ENCODE results near the gene KIF15.

Gene KIF15

DNA sequence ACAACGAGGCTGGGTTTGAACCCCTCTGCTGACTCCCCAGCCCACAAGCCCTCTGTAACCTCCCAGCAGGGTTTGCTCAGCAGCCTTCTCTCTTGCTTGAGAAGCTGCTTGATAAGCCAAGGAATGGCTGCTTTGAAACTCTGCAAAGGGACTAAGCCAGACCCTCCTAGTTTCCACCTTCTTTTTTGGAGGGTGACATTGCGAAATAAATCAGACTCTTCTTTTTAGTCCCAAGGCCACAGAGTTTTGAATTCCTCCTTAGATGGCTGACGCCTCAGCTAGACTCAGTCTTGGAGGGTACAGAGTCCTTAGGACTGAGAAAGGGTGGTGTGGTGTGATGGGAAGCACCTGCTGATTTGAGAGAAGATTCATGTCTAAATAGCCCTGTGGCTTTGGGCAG, 114.0 kb downstream of the KIF15 start:
- DNase-seq (ENCODE audit: low read depth in 2 of 2) = no peak

GRCh38 chr3:44877333-44877732, 115.7 kb downstream of the KIF15 start:
- DNase-seq (ENCODE audit: low read depth in 2 of 2) = no peak

DNA sequence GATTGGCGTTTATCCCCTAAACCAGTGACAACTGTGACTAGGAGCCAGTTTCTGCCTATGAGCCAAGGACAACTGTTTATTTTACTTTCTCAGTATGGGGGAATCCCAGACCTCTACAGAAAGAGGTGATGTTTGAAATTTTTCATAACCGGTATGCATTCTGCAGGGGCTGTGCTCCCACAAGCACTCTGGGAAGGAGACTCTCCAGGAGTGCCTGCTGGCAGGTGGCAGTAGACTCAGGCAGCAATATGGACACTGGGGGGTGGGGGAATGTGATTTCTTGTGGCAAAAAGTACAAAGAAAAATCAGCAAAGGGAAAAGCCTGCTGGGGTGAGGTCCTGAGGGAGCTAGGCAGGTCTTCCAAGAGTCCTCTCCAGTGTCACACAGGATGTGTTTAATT, 118.7 kb downstream of the KIF15 start:
- DNase-seq (ENCODE audit: low read depth in 2 of 2) = no peak

- no peak for DNase-seq (ENCODE audit: low read depth in 2 of 2)
These were observed 121.8 kb downstream of the KIF15 start for GRCh38 chr3:44883213-44883955.

GRCh38 chr3:44883999-44884431, 122.4 kb downstream of the KIF15 start:
- DNase-seq (ENCODE audit: low read depth in 2 of 2) = no peak

DNA sequence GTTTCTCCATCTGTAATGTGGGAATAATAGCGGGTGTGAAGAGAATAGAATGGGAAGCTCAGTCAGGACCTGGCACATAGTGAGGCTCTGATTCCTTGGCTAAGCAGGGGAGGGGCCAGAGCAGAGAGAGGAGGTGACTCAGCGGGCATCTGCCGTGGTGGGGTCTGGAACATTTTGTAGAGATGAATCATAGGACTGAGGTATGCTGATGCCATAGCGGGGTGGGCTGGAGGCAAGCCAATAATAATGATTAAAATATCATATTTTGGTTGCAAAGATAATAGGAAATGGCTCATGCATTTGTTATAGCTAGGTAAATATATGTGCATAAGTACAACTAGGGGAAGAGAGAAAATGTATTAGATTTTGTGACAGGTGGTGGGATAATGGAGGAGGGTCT, 124.0 kb downstream of the KIF15 start:
- DNase-seq (ENCODE audit: low read depth in 2 of 2) = no peak

DNA sequence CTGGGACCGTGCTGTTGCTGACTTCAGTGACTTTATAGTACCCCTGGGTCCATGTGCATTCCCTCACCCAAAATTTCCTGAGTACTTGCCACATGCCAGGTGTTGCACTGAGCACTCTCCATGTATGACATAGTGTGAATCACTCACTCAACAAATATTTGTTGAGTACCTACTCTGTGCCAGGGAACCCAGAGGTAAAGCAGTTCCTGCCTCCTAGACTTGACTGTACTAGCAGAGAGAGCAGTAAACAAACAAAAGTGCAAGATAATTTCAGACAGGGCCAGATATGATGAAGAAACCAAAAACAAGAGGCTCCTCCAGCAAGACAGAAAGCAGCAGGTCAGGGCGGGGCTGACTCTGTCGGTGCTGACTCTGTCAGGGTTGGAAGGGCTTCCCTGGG, 125.0 kb downstream of the KIF15 start:
- no peak for DNase-seq (ENCODE audit: low read depth in 2 of 2)

DNA sequence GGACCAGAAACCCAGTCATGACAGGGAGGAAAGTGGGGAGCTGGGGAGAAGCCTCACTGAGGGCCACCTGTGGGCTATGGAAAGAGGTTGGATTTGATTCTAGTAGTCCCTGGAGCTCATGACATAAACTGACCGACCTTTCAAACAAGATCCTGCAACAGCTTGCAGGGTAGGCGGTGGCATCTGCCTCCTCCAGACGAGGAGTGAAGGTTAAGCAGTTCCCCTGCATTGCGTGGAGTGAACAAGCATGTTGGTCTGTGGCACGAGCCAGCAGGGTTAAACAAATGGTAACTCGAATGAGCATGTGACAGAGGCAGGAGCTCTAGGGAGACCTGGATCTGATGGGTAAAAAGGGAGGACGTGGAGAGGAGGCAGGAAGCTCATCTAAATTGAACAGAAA, 125.5 kb downstream of the KIF15 start:
- no peak for DNase-seq (ENCODE audit: low read depth in 2 of 2)

DNA sequence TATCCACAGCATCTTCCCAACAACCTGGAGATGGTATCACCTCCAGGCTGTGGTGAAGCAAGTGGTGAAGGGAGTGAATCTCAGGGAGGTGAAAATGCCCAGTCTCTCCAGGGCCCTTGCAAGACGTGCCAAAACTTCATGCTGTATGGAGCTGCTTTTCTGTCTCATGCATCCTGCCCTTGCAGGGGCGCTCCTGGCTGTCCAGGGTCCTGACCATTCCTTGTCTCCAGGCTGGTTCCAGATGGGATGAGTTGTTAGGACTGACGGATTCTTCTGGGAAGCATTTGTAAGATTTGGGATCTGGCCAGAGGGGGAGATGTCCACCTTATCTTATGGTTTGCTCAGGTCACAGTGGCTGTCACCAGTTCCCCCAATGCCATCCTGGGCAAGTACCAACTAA, 128.7 kb downstream of the KIF15 start:
- no peak for DNase-seq (ENCODE audit: low read depth in 2 of 2)

- no peak for DNase-seq (ENCODE audit: low read depth in 2 of 2)
These were observed 129.3 kb downstream of the KIF15 start for GRCh38 chr3:44890852-44891251.

- no peak for DNase-seq (ENCODE audit: low read depth in 2 of 2)
These were observed 131.1 kb downstream of the KIF15 start for GRCh38 chr3:44892689-44893088.

- no peak for DNase-seq (ENCODE audit: low read depth in 2 of 2)
These were observed 131.5 kb downstream of the KIF15 start for GRCh38 chr3:44893097-44893496.

GRCh38 chr3:44894485-44894884, 132.9 kb downstream of the KIF15 start:
- DNase-seq (ENCODE audit: low read depth in 2 of 2) = no peak

DNA sequence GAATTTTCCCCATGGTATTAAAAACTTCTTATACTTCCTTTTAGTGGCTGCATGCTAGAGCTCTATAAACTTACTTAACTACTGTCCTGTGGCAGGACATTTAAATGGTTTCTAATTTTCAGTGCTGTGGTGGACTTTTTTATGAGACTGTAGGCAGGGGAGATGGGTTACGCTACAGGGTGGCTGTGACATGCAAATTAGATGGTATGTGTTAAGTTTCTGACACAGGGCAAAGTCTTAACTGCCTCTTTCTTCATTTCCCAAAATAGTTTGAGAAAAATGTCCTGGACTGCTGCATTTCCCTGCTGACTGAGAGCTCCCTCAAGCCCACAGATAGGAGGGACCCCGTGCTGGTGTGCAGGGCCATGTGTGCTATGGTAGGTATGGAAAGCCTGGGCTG, 134.8 kb downstream of the KIF15 start:
- no peak for DNase-seq (ENCODE audit: low read depth in 2 of 2)

- DNase-seq (ENCODE audit: low read depth in 2 of 2) = no peak
These were observed 138.2 kb downstream of the KIF15 start for GRCh38 chr3:44899683-44900367.

GRCh38 chr3:44902628-44903027, 141.0 kb downstream of the KIF15 start:
- no peak for DNase-seq (ENCODE audit: low read depth in 2 of 2)
